NOMO-1 treated with DMSO at 0.1 percent for 48 hours (cell line): ENCODE results near the gene TEX261.
"Not testable (repeated sequence)": the region's sequence is repeated elsewhere in the genome, so short reads cannot be mapped to it uniquely, and the experiment has no call there.

Source experiments
- DNase-seq: peaks from one replicate; lab custom pipeline; 2025; ENCODE audit not compliant: unreplicated experiment; lab: John Stamatoyannopoulos, UW

Gene TEX261

DNA sequence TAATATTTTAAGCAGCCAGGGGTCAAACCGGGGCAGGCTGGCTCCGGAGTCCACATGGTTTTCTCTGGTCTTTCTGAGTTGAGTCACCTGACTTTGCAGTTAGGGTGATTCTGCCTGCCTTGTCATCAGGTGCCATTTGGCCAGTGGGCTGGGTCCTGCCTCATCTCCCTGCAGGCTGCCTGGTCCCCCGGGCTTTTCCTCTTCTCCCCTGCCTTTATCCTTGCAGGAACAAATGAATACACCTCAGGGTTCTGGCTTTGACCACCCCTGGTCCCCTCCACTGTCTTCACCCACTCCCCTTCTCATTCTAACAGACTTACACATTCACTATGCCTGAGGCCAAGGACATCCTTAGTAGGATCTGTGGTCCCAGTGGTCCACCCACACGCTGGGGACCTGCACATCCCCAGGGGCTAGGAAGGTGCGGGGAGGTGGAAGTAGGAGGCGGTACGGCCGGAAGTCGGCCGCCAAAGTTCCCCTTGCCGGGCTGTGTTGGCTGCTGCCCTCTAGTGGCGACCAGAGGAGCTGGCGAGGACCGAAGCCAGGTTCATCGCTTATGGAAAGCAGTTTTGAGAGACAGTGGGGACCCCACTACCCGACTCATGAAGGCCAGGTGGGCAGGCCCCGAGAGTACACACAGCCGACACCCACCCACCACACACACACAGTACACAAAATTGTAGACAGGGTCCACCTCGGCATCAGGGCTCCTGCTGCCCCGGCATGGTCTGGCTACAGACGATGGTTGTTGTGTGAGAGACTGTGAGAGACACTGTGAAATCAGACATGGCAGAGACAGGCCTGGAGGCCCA lies 6.3 kb upstream of the TEX261 start:
- peak; percentile 54 for DNase-seq

GRCh38 chr2:70999931-71000330 lies 5.3 kb upstream of the TEX261 start:
- not testable (repeated sequence) for DNase-seq

- DNase-seq = peak; percentile 37
Measured at GRCh38 chr2:70999362-70999761, 4.7 kb upstream of the TEX261 start.

- DNase-seq = not testable (repeated sequence)
Measured at GRCh38 chr2:70998885-70999284, 4.2 kb upstream of the TEX261 start.

DNA sequence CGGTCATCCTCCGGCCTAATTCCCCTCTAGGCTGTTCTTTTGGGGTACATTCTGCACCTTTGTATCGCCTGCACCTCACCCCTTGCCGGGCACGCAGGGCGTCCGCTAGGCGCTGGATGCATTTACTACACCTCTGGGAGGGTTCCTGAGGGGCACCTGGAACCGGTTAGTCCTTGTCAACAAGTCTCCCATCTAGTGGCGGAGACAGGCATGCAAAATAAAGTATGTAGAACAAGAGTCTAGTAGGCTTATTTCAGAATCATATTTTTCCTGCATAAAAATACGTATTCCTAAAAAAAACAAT lies 705 bp upstream of the TEX261 start:
- DNase-seq = peak; percentile 26

GRCh38 chr2:70994009-70994698 lies 519 bp downstream of the TEX261 start:
- no peak for DNase-seq

DNA sequence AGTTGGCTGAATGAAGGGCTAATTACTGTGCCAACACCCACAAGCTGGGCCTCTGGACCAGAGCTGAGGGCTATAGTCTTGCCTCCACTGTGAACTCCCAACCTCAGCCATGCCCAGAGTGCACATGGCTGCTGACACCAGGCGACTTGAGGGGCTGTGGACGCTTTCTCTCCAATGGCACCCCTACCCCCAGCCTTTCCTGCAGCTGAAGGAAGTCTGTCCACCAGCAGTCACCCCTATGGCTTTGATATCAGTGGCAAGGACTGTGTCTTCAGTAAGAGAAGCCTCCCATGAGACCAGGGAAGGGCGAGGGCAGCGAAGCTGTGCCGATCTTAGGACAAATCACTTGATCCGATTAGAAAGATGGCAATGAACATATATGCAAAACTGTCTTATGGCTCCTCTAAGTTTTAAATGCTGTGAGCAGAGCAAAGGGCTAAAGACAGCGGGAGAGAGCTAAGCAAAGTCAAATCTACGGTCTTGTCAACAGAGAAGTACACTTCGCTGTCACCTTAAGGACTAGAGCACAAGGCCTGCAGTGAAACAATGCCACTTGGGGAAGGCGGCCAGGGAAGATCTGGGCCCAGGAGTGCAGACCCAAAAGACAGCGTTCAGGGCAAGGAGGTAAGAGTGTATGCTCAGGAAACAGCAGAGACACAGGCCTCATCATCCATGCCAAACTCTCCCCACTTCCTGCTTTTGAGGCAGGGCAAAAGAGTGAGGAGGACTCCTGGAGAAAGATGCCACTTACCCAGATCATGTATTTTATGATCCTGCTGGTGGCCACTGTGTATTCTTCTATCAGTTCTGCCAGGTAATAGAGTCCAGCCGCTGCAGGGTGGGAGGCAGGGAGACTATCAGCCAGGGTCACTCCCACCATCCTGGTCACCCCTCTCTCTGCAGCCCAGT lies 1.5 kb downstream of the TEX261 start:
- DNase-seq = no peak

- DNase-seq = no peak
Measured at GRCh38 chr2:70991742-70992141, 2.9 kb downstream of the TEX261 start.

GRCh38 chr2:70991142-70991541 lies 3.5 kb downstream of the TEX261 start:
- no peak for DNase-seq

DNA sequence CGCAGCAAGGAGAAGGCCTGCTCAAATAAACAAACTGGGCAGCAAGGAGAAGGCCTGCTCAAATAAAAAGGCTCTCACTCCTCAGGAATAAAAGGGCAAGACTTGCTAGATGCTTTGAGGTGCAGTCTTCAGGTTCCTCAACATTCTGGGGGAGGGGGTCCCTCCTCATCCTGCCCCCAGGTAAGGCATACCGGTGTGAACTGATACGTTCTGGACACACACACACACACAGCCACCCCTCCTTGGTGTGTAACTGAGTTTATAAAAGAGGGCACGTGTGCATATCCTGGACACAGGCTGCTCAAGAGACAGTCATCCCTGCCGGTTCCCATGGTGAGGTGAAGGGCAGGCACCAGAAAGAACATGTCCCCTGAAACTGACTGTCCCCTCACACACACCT lies 4.5 kb downstream of the TEX261 start:
- DNase-seq = no peak

- no peak for DNase-seq
Measured at GRCh38 chr2:70988726-70989648, 5.7 kb downstream of the TEX261 start.

DNA sequence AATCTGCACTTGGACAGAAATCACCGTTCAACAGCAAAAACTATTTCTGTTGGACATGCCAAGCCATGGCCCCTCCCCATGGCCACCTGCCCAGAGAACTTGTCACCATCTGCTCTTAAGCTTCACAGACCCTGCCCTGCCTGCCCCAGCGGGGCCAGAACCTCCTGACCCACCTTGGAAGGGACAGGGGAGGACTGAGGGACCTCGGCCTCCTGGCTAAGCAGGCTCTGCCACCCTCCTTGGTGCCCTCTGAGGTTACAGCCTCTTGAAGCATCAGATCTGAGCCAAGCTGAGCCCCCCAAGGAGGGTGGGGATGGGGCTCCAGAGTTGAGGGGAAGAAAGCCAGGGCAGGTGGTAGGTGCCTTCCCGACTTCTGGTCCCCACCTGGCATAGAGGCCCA lies 6.5 kb downstream of the TEX261 start:
- no peak for DNase-seq

GRCh38 chr2:70987386-70987785 lies 7.3 kb downstream of the TEX261 start:
- no peak for DNase-seq

- no peak for DNase-seq
Measured at GRCh38 chr2:70986499-70987189, 8.0 kb downstream of the TEX261 start.

GRCh38 chr2:70985956-70986355 lies 8.7 kb downstream of the TEX261 start:
- no peak for DNase-seq

DNA sequence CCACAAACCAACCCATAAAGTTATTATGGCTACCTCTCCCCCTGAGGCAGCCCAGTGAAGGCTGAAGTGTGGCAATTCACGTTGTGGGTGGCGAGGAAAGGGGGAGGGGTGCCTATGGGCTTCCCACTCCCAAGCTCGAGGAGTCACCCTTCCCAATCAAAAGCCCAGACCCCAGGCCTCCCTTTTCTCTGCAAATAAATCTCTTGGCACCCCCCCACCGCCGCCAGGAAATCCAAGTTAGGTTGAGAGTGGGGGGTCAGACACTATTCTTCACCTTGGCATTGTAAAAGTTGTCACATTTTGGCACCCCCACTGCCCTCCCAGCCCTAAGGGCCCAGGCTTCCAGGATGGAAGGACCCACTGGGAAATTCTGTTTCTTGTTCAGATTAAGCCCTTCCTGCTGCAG lies 9.4 kb downstream of the TEX261 start:
- DNase-seq = no peak

DNA sequence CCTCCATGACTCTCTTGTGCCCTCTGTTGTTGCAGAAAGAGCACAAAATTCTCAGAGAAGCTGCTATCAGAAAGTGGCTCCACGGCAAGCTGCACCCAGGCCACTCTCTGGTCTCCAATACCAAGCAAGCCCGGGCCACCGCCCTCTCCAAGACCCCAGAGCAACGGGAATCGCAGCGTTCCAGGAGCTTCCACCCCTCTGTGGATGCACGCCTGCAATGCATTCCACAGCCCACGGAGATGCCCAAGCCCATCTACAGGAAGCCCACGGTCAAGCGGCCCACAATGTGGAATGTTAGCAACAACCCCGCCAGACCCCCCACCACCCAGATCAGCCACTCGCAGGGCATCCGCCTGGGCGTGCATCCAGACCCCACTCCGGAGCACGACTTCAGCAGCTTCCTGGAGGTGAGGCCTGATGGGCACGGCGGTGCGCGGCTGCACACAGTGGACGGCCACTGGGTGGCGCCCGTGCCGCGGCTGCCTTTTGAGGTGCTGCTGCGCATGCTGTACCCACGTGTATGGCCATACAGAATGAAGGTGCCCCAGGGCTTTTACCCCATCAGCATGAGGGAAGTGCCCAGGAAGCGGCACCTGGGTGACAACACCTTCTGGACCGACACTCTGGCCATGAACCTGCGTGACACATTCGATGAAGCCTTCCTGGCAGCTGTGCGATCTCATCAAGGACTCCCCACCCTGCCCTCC lies 9.9 kb downstream of the TEX261 start:
- DNase-seq = peak; percentile 37

DNA sequence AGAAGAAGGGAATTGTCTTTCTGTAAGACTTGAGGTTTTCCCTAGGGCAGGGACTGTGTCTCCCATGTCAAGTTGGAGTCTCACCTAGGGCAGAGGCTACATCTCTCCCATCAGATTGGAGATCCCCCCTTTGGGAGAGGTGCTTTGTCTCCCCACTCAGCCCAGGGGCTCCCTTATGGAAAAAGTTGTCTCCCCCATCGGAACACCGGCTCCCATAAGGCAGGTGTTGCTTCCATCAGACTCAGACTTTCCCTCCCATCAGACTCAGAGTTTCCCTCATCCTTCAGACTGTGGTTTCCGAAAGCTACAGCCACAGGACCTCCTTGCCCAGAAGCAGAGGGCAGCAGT lies 10.5 kb downstream of the TEX261 start:
- no peak for DNase-seq

- DNase-seq = no peak
Measured at GRCh38 chr2:70983506-70984227, 11.0 kb downstream of the TEX261 start.
